Activated naive CD8-positive, alpha-beta T cell treated with anti-CD3 and anti-CD28 coated beads for 36 hours (primary cell): Measurements from ENCODE around the gene USP6NL. TPM values are rescaled to one million over a fixed set of nuclear protein-coding genes. Genes with fewer than 3 reads are reported as not detected.
"Not testable (repeated sequence)": the region's sequence is repeated elsewhere in the genome, so short reads cannot be mapped to it uniquely, and the experiment has no call there.

ENCODE experiments used
- DNase-seq: peaks from one replicate; pipeline ENCODE4 v3.0.0; 2021
- H3K27ac Mint-ChIP-seq: one replicate; pipeline ENCODE4 v1.8.0; 2022; ENCODE audit warnings: mild to moderate bottlenecking, moderate library complexity, mixed read lengths
- H3K27me3 Mint-ChIP-seq: one replicate; pipeline ENCODE4 v1.8.0; 2022; ENCODE audit warnings: mild to moderate bottlenecking, mixed read lengths
- H3K36me3 Mint-ChIP-seq: one replicate; pipeline ENCODE4 v1.8.0; 2021; ENCODE audit warnings: mild to moderate bottlenecking, mixed read lengths
- H3K4me1 Mint-ChIP-seq: one replicate; pipeline ENCODE4 v1.8.0; 2021; ENCODE audit warnings: mixed read lengths
- H3K4me3 Mint-ChIP-seq: one replicate; pipeline ENCODE4 v1.8.0; 2022; ENCODE audit warnings: mild to moderate bottlenecking, moderate library complexity, mixed read lengths
- H3K9me3 Mint-ChIP-seq: one replicate; pipeline ENCODE4 v1.8.0; 2022; ENCODE audit warnings: mixed read lengths
- total RNA-seq, 2 experiments: library from RNA; stranded (reverse); gene quantifications; one replicate each; pipeline ENCODE4 v1.2.3, GENCODE V29; 2021

Gene USP6NL
- total RNA-seq, 2 experiments from 2014 or later, result 5.5 to 5.6 TPM

DNA sequence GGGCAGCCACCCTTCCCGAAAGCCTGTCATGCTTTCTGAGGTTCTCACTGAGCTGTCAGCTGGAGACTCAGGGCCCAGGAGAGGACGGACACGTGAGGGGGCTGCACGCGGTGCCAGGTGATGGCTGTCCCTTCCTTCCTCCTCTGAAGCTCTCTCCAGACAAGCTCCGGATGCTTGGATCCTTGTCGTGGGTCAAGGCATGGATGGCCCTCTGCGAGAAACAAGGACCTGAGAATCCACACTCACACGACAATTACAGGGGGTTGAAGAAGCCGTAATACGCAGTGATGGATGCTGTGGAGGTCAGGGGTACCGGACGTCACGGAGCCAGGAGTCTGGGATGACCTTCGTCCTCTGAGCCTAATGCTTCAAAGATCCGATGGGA, 170.3 kb downstream of the USP6NL start:
- Mint-ChIP-seq H3K9me3 (no peaks in the 10 kb centered on the region), H3K36me3 (no peaks in the 10 kb centered on the region), H3K4me1 (peaks cover 15% of the 10 kb centered on the region), H3K27me3 (no peaks in the 10 kb centered on the region), H3K27ac (no peak overlapping the region), H3K4me3 (no peak overlapping the region)
- no peak for DNase-seq

DNA sequence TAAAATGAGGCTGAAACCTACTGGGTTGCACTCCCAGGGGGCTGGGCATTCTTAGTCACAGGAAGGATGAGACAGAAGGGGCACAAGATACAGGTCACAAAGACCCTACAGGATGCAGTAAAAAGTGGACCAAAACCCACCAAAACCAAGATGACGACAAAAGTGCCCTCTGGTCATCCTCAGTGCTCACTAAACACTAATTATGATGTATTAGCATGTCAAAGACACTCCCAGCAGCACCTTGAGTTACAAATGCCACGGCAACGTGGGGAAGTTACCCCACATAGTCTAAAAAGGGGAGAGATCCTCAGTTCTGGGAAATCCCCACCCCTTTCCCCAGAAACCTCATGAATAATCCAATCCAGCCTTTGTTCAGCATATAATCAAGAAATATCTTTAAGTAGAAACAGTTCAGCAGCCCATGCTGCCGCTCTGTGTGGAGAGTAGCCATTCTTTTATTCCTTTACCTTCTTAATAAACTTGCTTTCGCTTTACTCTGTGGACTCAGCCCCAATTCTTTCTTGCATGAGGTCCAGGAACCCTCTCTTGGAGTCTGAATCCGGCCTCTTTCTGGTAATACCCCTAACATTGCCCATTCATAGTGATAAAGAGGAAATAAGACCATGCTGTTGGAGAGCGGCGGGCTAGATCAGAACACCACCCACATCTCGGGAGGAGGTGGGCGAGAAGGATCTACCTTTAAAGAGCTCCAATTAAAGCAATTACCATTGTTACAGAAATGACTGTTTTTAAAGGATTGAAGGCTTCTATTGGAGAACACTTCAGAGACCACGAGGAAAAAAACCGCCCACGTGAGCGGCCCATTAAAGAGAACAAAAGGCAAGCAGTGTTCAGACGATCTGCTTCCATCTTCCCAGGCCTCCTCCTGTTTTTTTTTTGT, 170.9 kb downstream of the USP6NL start:
- Mint-ChIP-seq H3K36me3 (no peaks in the 10 kb centered on the region), H3K4me1 (peaks cover 15% of the 10 kb centered on the region), H3K27me3 (no peaks in the 10 kb centered on the region), H3K27ac (peak overlapping the region; percentile 81), H3K9me3 (no peaks in the 10 kb centered on the region), H3K4me3 (peak overlapping the region; percentile 8)
- peak; percentile 46 for DNase-seq

DNA sequence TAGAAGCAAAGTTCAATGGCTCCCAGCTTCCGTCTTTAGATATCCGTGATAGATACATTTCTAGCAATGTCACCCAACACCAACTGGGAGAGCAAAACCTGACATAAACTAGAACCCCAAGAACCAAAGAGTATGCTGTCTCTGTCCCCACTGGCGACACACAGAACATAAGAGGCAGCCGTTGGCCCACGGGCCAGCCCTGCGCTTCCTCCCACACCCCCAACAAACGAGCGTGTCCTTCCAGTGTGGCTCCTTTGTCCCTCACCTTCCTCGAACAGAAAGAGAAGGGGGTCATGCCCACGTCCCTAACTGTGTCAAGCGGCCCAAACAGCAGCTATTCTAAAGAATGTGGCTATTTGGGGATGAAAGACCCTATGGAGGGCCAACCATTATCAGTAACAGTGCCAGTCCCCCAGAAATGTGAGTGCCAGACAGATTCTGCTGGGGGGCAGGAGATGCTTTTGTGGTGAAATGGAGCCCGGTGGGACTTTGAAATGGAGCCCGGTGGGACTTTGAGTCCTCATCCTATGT, 171.9 kb downstream of the USP6NL start:
- H3K27me3 Mint-ChIP-seq, result no peaks in the 10 kb centered on the region
- H3K36me3 Mint-ChIP-seq, result no peaks in the 10 kb centered on the region
- no peaks in the 10 kb centered on the region for H3K9me3 Mint-ChIP-seq
- DNase-seq, result no peak
- H3K4me3 Mint-ChIP-seq, result no peak overlapping the region
- H3K27ac Mint-ChIP-seq, result no peak overlapping the region
- H3K4me1 Mint-ChIP-seq, result peaks cover 19% of the 10 kb centered on the region

DNA sequence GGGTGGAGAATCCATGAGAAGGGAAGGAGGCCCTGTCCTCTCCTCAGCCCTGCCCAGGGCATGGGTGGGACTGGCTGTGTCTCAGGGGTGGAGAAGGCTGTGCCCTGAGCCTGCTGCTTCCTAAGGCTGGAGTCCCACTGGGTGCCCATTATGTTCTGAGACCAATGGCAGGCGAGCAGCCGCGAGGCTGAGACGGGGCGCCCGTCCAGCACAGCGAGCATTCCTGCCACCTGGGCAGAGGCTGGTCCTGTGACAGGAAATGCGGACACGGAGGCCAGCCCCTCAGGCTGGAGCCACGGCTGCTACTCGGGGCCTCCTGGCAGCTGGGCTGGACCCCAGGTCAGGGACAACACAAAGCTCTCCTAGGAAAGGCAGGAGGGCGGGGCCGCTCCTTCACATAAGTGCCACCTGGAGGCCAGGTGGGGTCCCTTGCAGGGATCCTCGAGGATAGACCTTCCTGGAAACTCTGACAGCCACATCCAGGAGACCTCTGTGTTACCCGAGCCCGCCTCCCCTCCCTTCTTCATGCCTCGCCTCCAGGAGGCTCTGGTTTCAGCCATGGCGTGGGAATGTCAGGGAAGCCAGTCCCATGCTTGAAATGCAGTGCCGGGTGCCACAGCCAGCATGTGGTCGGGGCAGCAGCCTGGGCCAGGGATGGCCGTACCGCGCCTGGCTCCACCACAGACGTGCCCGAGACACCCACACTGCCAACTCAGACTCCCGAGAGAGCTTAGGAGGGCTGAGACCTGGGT, 173.9 kb downstream of the USP6NL start:
- Mint-ChIP-seq H3K36me3 (no peaks in the 10 kb centered on the region), H3K4me1 (peaks cover 19% of the 10 kb centered on the region)

DNA sequence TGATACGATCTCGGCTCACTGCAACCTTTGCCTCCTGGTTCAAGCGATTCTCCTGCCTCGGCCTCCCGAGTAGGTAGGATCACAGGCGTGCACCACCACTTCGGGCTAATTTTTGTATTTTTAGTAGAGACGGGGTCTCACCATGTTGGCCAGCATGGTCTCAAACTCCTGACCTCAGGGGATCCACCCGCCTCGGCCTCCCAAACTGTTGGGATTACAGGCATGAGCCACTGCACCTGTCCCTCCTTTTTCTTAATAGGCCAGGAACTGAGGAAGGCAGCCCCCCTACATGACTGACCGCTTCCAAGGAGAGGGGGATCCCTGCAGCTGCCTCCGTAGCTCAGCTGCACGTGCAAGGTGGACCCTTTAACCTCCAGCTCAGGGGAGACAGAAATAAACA, 175.0 kb downstream of the USP6NL start:
- not testable (repeated sequence) for H3K4me3 Mint-ChIP-seq, H3K9me3 Mint-ChIP-seq

More for the DNA sequence above, 173.9 kb downstream of the USP6NL start:
- Mint-ChIP-seq H3K27ac (no peak overlapping the region), H3K27me3 (no peaks in the 10 kb centered on the region), H3K9me3 (no peaks in the 10 kb centered on the region), H3K4me3 (no peak overlapping the region)
- DNase-seq, result no peak

DNA sequence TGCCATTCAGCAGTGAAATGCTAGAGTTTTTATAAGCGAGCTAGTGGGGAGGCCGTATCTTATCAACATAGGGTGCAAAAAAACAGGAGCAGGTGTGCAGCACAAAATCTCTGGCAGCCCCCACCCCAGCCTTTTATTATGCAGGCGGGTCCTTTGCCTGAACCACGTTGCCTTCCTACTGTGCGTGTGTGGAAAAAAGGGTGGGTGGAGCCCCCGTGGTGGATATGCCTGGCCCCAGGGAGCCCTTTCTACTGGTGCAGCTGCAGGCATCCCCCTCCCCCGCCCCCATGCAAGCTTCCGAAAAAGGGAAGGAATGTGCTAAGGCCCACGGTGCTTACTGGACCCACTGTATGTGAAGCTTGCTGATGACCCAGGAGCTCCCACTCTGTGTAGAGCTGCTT, 175.9 kb downstream of the USP6NL start:
- Mint-ChIP-seq H3K36me3 (no peaks in the 10 kb centered on the region), H3K4me1 (peaks cover 14% of the 10 kb centered on the region), H3K4me3 (no peak overlapping the region), H3K9me3 (no peaks in the 10 kb centered on the region), H3K27ac (no peak overlapping the region), H3K27me3 (no peaks in the 10 kb centered on the region)
- DNase-seq, result no peak

More for the DNA sequence above, 175.0 kb downstream of the USP6NL start:
- DNase-seq, H3K27ac Mint-ChIP-seq, H3K36me3 Mint-ChIP-seq, H3K27me3 Mint-ChIP-seq: not testable (repeated sequence)
- H3K4me1 Mint-ChIP-seq, result peaks cover 19% of the 10 kb centered on the region

DNA sequence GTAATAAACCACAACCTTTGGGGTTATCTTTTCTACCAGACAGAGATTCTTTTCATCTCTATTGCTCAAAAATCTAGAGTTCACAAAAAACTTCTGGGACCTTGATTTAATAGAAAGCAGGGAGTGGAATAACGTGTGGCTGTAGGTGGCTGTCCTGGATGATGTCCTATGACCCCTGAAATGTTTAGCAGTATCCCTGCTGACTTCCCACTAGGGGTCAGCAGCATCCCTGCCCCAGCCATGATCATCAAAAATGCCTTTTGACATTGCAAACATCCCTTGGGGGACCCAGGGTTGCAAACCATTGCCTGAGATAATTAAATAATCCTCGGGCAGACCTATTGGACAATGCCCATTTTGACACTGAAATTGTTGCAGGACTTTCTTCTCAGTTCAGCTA, 177.1 kb downstream of the USP6NL start:
- Mint-ChIP-seq H3K36me3 (no peaks in the 10 kb centered on the region), H3K9me3 (peaks cover 1% of the 10 kb centered on the region), H3K4me1 (peaks cover 4% of the 10 kb centered on the region), H3K27ac (no peak overlapping the region), H3K4me3 (no peak overlapping the region), H3K27me3 (no peaks in the 10 kb centered on the region)
- no peak for DNase-seq

DNA sequence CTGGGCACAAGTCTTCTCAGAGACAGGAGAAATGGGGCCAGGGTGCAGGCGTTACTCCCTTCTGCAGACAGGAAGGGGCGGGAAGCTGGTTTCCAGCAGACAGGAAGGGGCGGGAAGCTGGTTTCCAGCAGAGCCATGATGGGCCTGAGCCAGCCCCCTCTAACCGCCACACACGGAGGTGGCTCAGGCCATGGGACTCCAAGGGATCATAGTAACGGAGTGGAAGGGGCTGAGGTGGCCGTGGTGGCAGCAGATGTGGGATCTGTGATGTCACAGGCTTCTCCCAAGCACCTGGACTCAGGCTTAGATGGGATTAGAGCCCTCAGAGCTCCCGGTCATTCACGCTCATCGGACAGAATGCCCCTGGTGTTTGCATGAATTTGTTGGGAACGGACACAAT, 177.8 kb downstream of the USP6NL start:
- H3K27ac Mint-ChIP-seq, result no peak overlapping the region
- no peak overlapping the region for H3K4me3 Mint-ChIP-seq
- H3K36me3 Mint-ChIP-seq, result no peaks in the 10 kb centered on the region
- H3K27me3 Mint-ChIP-seq, result no peaks in the 10 kb centered on the region
- H3K9me3 Mint-ChIP-seq, result peaks cover 1% of the 10 kb centered on the region
- DNase-seq, result no peak
- H3K4me1 Mint-ChIP-seq, result peaks cover 4% of the 10 kb centered on the region

DNA sequence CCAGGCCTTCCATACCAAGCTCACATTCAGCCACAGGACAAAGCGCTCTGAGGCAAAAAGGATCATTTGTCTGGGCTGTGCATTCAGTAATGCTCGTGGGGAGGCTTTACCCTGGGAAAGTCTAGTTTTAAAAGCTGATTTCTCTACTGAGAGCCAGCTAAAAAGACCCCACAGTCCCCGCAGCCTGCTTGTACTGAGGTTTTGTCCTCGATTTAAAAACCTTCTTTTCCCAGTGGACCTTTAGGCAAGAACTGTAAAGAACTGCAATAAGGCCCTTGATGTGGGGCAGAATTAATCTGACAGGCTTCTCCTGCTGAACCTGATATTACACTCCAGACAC, 180.3 kb downstream of the USP6NL start:
- DNase-seq, result no peak

DNA sequence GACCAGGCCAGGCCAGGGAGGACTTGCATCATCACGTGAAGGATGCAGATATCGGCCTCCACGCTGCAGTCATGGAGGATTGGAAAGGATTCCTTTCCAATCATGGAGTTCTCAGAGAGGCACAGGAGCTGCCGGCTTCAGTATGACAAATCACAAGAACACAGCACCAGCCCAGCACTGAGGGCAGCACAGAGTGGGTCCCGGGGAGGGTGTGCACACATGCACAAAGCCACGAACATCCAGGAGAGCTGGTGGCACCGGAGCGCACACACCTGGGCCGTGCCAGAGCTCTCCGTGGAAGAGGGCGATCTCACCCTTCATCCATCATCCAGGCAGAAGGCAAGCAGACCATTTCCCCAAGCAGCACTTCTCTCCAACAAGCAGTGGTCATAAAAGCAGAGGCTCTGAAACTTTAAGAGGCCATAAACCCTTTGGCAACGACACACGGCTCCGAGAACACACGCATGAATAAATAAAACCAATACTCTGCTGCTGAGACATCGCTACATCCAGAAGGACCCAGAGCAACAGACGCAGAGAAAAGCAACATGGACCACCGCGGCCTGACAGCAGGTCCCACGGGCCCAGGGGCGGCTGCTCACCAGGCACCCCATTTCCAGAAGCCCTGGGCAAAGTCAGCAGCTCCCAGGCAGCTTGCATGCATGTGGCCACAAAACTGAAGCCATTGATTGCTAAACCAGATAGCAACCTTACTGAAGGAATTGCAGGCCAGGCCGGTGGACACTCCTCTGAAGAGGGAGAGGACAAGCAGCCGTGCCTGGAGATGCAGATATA, 180.8 kb downstream of the USP6NL start:
- Mint-ChIP-seq H3K4me3 (no peak overlapping the region), H3K36me3 (no peaks in the 10 kb centered on the region), H3K4me1 (peaks cover 4% of the 10 kb centered on the region), H3K27ac (no peak overlapping the region), H3K9me3 (peaks cover 7% of the 10 kb centered on the region), H3K27me3 (no peaks in the 10 kb centered on the region)
- no peak for DNase-seq

More for the DNA sequence above, 180.3 kb downstream of the USP6NL start:
- H3K36me3 Mint-ChIP-seq, result no peaks in the 10 kb centered on the region
- no peak overlapping the region for H3K4me3 Mint-ChIP-seq
- peaks cover 4% of the 10 kb centered on the region for H3K4me1 Mint-ChIP-seq
- H3K9me3 Mint-ChIP-seq, result peaks cover 3% of the 10 kb centered on the region
- no peak overlapping the region for H3K27ac Mint-ChIP-seq
- H3K27me3 Mint-ChIP-seq, result no peaks in the 10 kb centered on the region

DNA sequence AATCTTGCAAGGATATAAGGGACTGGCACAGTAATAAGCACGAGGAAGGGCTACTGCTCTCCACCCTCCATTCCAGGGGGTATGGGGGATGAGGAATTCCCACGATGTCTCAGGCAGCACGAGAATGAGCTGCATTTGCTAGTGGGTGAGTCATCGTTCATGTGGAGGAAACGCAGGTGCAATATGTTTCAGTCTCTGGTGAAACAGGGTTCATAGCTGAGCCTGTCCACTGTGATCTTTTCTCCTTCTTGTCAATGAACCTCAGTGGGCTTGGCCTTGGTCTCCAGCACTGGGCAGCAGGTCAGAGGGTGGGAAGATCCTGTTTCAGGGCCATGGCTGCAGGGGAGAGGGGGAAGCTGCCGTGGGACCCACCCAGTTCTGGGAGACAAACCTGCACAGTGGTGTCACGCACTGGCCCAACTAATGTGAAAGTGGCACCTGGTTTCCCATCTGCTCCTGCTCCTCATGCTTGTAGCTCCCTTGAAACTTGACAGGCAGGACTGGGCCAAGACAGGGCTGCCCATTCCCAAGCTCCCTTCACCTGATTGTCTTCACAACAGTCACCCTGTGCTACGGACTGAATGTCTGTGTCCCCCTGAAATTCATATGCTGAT, 181.9 kb downstream of the USP6NL start:
- H3K27me3 Mint-ChIP-seq, result no peaks in the 10 kb centered on the region

DNA sequence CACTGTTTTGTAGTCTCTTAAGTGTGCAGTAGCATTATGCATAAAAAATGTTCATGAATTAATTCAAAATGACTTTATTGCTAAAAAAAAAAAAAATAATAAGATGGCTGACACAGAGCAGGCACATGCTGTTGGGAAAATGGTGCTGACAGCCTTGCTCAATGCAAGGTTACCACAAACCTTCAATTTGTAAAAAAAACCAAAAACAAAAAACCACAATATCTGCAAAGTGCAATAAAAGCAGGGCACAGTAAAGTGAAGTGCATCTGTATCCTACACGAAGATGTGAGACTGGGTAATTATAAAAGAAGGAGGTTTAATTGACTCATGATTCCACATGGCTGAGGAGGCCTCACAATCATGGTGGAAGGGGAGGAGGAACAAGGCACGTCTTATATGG, 185.8 kb downstream of the USP6NL start:
- H3K9me3 Mint-ChIP-seq, result peaks cover 16% of the 10 kb centered on the region
- no peak overlapping the region for H3K27ac Mint-ChIP-seq
- H3K36me3 Mint-ChIP-seq, result peaks cover 6% of the 10 kb centered on the region
- DNase-seq, result no peak
- no peak overlapping the region for H3K4me3 Mint-ChIP-seq
- peaks cover 2% of the 10 kb centered on the region for H3K4me1 Mint-ChIP-seq
- no peaks in the 10 kb centered on the region for H3K27me3 Mint-ChIP-seq

More for the DNA sequence above, 181.9 kb downstream of the USP6NL start:
- Mint-ChIP-seq H3K36me3 (no peaks in the 10 kb centered on the region), H3K9me3 (peaks cover 7% of the 10 kb centered on the region), H3K4me3 (no peak overlapping the region), H3K27ac (no peak overlapping the region), H3K4me1 (peaks cover 2% of the 10 kb centered on the region)
- DNase-seq, result no peak

DNA sequence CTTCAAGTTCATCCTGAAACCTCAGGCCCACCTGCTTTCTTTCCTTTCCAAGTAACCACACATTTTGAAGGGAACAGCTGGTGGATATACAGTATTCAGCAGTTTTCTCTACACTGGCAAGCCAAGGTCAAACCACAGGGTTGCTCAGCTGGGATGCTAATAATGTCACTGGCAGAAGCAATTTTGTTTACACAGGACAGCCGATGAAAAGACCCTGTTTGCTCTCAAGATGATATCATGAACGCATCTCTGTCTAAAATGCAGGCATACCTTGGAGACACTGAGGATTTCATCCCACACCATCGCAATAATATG, 186.2 kb downstream of the USP6NL start:
- DNase-seq, result no peak
- no peak overlapping the region for H3K4me3 Mint-ChIP-seq
- no peaks in the 10 kb centered on the region for H3K27me3 Mint-ChIP-seq
- no peak overlapping the region for H3K27ac Mint-ChIP-seq
- peaks cover 6% of the 10 kb centered on the region for H3K36me3 Mint-ChIP-seq
- H3K4me1 Mint-ChIP-seq, result peaks cover 2% of the 10 kb centered on the region
- H3K9me3 Mint-ChIP-seq, result peaks cover 17% of the 10 kb centered on the region

DNA sequence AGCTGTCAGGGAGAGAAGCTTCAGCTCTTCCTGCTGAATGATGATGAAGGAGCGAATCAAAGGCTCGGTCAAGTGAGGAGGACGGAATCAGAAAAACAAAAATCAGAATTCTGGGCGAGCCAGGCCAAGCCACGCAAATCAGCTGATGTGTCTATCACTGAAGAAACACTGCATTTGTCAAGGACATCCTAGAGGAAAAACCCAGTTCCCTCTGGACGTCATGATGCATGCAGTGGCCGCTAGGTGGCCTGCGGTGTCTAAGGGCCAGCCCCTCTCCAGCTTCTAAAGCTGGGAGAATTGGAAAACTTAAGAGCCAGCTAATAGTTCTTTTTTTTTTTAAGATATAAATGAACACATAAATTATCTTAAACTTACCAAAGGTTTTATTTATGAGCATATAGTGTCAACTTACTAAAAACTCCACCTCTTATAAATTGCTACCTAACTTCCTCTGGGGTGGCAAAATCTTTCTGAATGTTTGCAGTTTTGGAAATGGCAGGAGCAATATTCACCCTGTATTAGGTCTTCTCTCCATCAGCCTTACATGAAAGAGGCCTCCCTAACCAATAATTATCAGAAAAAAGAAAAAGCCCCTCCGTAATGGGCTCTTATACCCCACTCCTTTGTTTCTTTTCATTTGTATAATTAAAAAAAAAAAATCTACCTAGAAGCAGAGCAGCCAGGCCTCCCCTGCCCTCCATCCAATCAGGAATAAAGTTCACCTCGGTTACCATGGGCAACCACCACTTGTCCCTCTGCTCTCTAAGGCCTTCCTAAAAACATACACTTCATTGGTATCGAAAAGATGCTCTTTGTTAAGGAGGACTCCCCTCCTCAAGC, 186.8 kb downstream of the USP6NL start:
- no peak for DNase-seq
- no peak overlapping the region for H3K27ac Mint-ChIP-seq
- peaks cover 6% of the 10 kb centered on the region for H3K36me3 Mint-ChIP-seq
- H3K27me3 Mint-ChIP-seq, result no peaks in the 10 kb centered on the region
- peaks cover 2% of the 10 kb centered on the region for H3K4me1 Mint-ChIP-seq
- H3K4me3 Mint-ChIP-seq, result no peak overlapping the region
- H3K9me3 Mint-ChIP-seq, result peaks cover 20% of the 10 kb centered on the region
